ENCODE data around the gene NCKAP5. TPM values are rescaled to one million over a fixed set of nuclear protein-coding genes. Genes with fewer than 3 reads are reported as not detected.

NCKAP5 gene
- total and polyA plus RNA-seq, 9 donors = 0.80 to 2.7 (median 2.2) TPM

DNA sequence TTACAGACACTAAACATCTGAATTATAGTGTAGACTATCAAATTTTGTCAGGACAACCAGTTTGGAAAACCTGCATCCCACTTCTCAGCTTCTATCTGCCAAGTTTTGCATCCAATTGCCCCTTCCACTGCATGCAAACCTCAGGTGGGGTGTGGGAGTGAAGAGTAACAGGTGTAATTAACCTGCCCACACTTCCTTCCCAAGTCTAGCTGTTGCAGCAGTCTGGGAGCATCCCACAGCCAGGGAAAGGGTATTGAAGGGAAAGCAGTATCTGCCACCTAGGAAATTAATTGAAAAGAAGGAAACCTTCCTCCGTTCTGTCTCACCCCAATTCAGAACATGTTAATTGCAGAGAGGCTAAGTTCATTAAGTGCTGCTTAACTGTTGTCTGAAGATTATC is 189.9 kb downstream of the NCKAP5 start:
- Histone ChIP-seq H3K36me3 (no peaks in the 10 kb centered on the region), H3K4me1 (ENCODE audit: insufficient read depth) (no peaks in the 10 kb centered on the region), H3K9me3 (no peaks in the 10 kb centered on the region), H3K27ac (no peak overlapping the region), H3K27me3 (no peaks in the 10 kb centered on the region), H3K4me3 (no peak overlapping the region)
- 91 to 94% (median 92%) methylated on average over 1 of the region's 1 CpG for WGBS, 3 donors
- TF ChIP-seq, protein P1, sequence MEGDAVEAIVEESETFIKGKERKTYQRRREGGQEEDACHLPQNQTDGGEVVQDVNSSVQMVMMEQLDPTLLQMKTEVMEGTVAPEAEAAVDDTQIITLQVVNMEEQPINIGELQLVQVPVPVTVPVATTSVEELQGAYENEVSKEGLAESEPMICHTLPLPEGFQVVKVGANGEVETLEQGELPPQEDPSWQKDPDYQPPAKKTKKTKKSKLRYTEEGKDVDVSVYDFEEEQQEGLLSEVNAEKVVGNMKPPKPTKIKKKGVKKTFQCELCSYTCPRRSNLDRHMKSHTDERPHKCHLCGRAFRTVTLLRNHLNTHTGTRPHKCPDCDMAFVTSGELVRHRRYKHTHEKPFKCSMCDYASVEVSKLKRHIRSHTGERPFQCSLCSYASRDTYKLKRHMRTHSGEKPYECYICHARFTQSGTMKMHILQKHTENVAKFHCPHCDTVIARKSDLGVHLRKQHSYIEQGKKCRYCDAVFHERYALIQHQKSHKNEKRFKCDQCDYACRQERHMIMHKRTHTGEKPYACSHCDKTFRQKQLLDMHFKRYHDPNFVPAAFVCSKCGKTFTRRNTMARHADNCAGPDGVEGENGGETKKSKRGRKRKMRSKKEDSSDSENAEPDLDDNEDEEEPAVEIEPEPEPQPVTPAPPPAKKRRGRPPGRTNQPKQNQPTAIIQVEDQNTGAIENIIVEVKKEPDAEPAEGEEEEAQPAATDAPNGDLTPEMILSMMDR (IDR thresholded peaks at IDR 0.05) = no peak
- TF ChIP-seq EP300 (IDR thresholded peaks at IDR 0.05) (no peak), POLR2A (IDR thresholded peaks at IDR 0.05) (no peak)
- intact Hi-C loops (cut with DNase I) = no loop called here
- DNase-seq = no peak

DNA sequence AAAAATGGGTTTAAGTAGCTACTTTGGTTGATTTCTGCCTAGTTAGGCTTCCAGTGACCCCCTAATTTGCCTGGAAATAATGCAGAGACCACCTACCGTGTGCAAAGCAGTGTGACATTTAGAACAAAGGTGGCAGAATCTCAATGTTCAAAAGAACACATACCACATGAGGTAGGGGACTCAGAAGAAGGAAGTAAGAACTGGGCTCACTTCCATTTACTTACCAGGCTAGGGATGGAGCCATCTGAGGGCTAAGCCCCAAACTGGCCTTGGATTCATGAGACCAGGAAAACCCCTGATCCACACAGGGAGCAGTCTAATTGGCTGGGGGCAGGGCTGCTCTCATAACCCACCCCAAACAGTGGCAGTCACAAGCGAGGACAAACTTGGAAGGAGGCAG is 190.7 kb downstream of the NCKAP5 start:
- DNase-seq = no peak
- TF ChIP-seq POLR2A (IDR thresholded peaks at IDR 0.05) (no peak), EP300 (IDR thresholded peaks at IDR 0.05) (no peak)
- TF ChIP-seq, protein P1 (IDR thresholded peaks at IDR 0.05) = no peak
- no peaks in the 10 kb centered on the region for H3K4me1 ChIP-seq (ENCODE audit: insufficient read depth)
- H3K27me3 ChIP-seq = no peaks in the 10 kb centered on the region
- H3K4me3 ChIP-seq = no peak overlapping the region
- no peaks in the 10 kb centered on the region for H3K9me3 ChIP-seq
- intact Hi-C loops (cut with DNase I) = no loop called here
- H3K36me3 ChIP-seq = no peaks in the 10 kb centered on the region
- no peak overlapping the region for H3K27ac ChIP-seq
- WGBS, 3 donors = 61 to 77% (median 69%) methylated on average over 2 of the region's 2 CpGs

DNA sequence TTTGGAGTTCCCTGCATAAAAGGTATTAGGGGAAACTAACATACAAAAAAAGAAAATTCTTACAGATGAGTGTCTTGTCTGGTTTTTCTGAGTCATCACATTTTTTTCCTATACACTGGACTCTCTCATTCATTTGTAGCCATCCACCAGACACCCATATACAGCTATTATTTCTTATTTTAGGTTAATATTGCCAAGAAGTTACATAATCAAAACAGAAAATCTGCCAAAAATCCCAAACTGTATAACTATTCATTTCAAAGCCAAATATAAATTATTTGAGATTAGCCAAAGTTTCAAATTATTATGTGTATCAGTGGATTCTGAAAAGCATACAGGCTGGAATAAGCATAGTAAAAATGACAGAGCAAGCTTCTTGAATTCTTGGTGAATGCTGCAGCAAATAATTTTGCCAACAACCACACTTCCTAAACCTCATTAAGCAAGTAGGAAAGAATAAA is 191.2 kb downstream of the NCKAP5 start:
- DNase-seq = no peak
- Histone ChIP-seq H3K36me3 (no peaks in the 10 kb centered on the region), H3K4me1 (ENCODE audit: insufficient read depth) (no peaks in the 10 kb centered on the region), H3K27ac (no peak overlapping the region), H3K9me3 (no peaks in the 10 kb centered on the region), H3K27me3 (no peaks in the 10 kb centered on the region), H3K4me3 (no peak overlapping the region)
- intact Hi-C loops (cut with DNase I) = no loop called here
- TF ChIP-seq POLR2A (IDR thresholded peaks at IDR 0.05) (no peak), EP300 (IDR thresholded peaks at IDR 0.05) (no peak)
- TF ChIP-seq, protein P1 (IDR thresholded peaks at IDR 0.05) = no peak

DNA sequence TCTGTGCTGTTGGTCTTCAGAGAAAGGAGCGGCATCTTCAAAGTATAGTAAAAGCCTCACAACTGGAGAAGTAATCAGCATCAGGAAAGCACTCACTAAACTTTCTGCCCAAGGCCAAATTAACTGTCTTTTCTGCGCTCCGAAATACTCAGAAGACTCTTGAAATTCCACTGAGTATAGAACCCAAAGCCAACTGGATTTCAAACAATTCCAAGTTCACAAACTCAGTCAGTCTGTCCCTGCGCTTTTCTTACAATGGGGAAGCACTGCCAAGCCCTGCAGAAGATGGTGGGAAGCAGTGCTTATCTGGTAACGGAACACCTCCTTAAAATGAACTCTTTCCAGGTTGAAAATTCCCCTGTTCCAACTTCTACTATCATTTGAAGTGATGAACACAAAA is 193.5 kb downstream of the NCKAP5 start:
- H3K4me1 ChIP-seq (ENCODE audit: insufficient read depth) = no peaks in the 10 kb centered on the region
- H3K9me3 ChIP-seq = no peaks in the 10 kb centered on the region
- no peaks in the 10 kb centered on the region for H3K36me3 ChIP-seq
- intact Hi-C loops (cut with DNase I) = no loop called here
- TF ChIP-seq POLR2A (IDR thresholded peaks at IDR 0.05) (no peak), EP300 (IDR thresholded peaks at IDR 0.05) (no peak)
- TF ChIP-seq, protein P1 (IDR thresholded peaks at IDR 0.05) = no peak
- H3K27me3 ChIP-seq = no peaks in the 10 kb centered on the region
- H3K4me3 ChIP-seq = no peak overlapping the region
- 50 to 85% (median 71%) methylated on average over 5 of the region's 5 CpGs for WGBS, 3 donors
- no peak overlapping the region for H3K27ac ChIP-seq
- no peak for DNase-seq

DNA sequence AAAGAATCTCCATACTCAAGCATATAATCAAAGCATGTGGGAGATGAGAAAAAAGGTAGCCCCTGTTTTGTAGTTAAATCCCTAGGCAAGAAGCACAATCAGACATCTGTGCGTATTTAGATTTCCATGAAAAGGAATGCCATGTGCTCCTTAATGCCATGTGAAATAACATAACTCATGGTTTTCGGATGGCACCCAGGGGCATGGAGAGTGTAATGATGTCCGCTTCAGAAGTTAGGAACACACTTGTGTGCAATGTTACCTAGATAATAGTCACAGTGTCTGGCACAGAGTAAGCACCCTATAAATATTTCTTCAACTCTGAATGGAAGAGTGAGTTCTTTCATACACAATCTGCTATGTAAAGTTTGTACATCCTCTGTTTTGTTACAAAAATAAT is 197.0 kb downstream of the NCKAP5 start:
- no peak overlapping the region for H3K4me3 ChIP-seq
- TF ChIP-seq EP300 (IDR thresholded peaks at IDR 0.05) (no peak), POLR2A (IDR thresholded peaks at IDR 0.05) (no peak)
- TF ChIP-seq, protein P1 (IDR thresholded peaks at IDR 0.05) = no peak
- H3K27me3 ChIP-seq = no peaks in the 10 kb centered on the region
- H3K4me1 ChIP-seq (ENCODE audit: insufficient read depth) = no peaks in the 10 kb centered on the region
- no peaks in the 10 kb centered on the region for H3K36me3 ChIP-seq
- WGBS, 3 donors = 91 to 94% (median 94%) methylated on average over 3 of the region's 3 CpGs
- H3K27ac ChIP-seq = no peak overlapping the region
- no peaks in the 10 kb centered on the region for H3K9me3 ChIP-seq
- intact Hi-C loops (cut with DNase I) = no loop called here
- no peak for DNase-seq

All from ovary (tissue), 9 donors.